Right lobe of liver (tissue), 4 donors: ENCODE results near the gene TRPM3.

ENCODE experiments used
- CTCF ChIP-seq, 4 donors: fragments of 200-600 bp in 3 of 4; fragments of 450-650 bp in 1 of 4; IDR thresholded peaks; one replicate each; pipeline versions ENCODE4 v1.5.1 to v1.8.0; 2016 to 2022; ENCODE audit warnings: antibody characterized with exemption in 4 of 4, mild to moderate bottlenecking in 2 of 4
- POLR2A ChIP-seq: fragments of 450-650 bp; IDR thresholded peaks from one replicate; pipeline ENCODE4 v1.6.1; 2017; ENCODE audit warnings: antibody characterized with exemption, mild to moderate bottlenecking
- donor health status: DM: no; HTN: no; CAD: no.
- donor health status: DM: no; HTN: no; CAD: no.
- donor health status: DM: no; HTN: yes; CAD: no.

GRCh38 chr9:71097671-71098070, 23.8 kb downstream of the TRPM3 start:
- no peak for TF ChIP-seq CTCF (IDR thresholded peaks at IDR 0.05)
- TF ChIP-seq POLR2A = no peak
